HTR-8/SVneo (cell line): Measurements from ENCODE around the gene GUCY2D.
"Not testable (repeated sequence)": the region's sequence is repeated elsewhere in the genome, so short reads cannot be mapped to it uniquely, and the experiment has no call there.

Source experiments
- DNase-seq: peaks from one replicate; pipeline ENCODE4 v3.0.0; 2011; ENCODE audit warnings: low spot score, mixed read lengths; ENCODE audit not compliant: insufficient read length
- FAIRE-seq: peaks from 2 replicates; lab custom pipeline; 2011; peaks lifted over from hg19 to GRCh38; lab: Jason Lieb, UNC

Gene GUCY2D

DNA sequence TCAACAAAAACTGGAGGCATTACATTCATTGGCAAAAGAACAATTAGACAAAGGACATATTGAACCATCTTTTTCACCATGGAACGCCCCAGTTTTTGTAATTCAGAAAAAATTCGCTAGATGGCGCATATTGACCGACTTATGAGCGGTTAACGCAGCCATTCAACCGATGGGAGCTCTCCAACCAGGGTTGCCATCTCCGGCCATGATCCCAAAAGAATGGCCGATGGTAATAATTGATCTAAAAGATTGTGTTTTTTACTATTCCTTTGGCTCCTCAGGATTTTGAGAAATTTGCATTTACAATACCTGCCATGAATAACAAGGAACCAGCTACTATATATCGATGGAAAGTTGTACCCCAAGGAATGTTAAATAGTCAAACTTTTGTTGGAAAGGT lies 57.9 kb downstream of the GUCY2D start:
- FAIRE-seq (no peak), DNase-seq (peak; percentile 76)

DNA sequence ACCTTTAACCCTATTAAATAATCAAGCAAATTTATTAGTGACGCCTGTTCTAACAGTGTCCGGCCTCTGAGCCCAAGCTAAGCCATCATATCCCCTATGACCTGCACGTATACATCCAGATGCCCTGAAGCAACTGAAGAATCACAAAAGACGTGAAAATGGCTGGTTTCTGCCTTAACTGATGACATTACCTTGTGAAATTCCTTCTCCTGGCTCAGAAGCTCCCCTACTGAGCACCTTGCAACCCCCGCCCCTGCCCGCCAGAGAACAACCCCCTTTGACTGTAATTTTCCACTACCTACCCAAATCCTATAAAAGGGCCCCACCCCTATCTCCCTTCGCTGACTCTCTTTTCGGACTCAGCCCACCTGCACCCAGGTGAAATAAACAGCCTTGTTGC lies 59.4 kb downstream of the GUCY2D start:
- DNase-seq, FAIRE-seq: not testable (repeated sequence)

DNA sequence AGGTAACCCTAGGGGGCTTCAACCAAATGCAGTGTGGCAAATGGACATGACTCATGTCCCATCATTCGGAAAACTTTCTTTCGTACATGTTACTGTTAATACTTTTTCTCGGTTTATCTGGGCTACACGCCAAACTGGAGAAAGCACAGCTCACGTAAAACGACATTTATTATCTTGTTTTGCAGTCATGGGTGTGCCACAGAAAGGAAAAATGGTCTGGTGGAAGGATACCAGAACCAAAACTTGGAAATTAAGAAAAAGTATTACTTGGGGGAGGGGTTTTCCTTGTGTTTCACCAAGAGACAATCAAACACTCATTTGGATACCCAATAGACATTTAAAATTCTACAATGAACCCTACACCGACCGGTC lies 60.0 kb downstream of the GUCY2D start:
- peak; percentile 9 for FAIRE-seq
- DNase-seq = no peak

DNA sequence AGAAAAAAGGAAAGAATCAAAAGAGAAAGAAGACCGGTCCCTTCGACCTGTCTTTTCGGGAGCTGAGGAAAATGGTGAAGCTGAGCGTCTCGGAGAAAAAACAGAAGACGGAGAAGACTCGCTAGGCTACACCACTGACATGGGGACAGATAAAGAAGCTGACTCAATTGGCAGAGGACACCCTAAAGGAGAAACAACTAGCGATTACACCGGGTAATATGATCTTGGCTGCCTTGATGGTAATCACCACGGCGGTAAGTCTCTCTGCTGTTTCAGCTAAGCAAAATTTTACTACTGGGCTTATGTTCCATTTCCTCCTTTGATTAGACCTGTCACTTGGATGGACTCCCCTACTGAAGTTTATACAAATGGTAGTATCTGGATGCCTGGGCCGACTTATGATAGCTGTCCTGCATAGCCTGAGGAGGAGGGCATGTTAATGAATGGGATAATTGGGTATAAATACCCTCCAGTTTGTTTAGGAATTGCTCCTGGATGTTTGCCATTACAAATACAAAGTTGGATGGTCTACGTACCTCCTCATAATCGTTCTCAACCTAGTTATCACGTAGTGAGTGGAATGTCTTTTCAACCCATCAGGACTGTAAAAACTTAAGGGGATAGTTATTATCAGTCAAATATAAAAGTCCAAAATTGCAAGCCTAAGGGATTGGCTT lies 60.5 kb downstream of the GUCY2D start:
- DNase-seq = no peak
- FAIRE-seq = no peak

DNA sequence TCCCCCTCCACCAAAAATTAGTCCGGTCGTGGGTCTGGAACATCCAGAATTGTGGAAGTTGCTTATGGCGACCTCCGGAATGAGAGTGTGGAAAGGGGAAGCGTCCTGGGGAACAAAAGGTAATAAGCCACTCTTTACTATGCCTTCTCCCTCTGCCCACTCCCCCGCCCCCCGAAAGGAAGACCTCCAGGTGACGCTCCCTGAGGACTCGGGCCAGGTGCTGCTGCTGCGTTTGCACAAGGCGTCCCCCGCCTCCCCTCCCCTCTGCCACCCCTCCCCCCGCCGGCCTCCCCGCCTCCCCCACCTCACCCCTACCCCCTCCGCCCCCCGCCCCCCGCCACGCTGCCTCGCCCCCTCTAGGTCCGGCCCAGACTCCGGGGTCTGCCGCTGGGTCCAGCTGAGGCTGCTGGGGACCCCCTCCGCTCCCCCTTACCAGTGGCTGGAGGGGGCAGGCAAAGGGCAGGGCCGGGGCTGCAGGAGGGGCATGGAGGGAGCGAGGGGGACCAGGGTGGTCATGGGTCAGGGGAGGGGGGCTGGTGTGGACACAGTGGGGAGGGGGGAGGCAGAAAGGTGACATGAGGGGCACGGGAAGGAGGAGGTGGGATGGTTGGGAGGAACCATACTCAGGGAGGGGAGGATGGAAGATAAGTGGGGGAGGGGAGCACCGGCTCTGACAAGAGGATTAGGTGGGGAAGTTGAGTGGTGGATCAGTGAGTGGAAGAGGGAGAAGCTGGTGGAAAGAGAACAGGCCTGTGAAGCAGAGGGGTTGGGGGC lies 61.5 kb downstream of the GUCY2D start:
- no peak for DNase-seq
- no peak for FAIRE-seq

DNA sequence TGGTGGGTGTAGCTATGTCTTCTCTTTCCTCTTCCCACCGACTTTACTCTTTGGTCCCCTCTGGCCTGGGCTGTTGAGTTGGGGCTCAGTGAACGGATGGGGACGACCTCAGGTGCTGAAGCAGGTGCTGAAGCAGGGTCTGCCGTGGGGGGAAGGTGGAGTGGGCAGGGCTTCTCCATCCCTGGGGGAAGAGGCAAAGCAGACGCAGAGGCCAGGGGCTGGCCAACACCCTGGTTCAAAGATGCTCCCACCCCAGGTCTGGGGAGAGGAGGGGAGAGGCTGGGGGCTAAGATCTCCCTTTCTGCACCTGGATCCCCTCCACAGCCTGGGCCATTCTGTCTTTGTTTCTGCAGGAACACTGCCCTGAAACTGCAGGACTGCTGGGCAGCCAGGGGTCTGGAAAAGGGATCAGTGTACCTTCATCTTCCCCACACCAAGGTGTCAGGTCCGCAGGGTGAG lies 62.2 kb downstream of the GUCY2D start:
- no peak for DNase-seq
- no peak for FAIRE-seq

DNA sequence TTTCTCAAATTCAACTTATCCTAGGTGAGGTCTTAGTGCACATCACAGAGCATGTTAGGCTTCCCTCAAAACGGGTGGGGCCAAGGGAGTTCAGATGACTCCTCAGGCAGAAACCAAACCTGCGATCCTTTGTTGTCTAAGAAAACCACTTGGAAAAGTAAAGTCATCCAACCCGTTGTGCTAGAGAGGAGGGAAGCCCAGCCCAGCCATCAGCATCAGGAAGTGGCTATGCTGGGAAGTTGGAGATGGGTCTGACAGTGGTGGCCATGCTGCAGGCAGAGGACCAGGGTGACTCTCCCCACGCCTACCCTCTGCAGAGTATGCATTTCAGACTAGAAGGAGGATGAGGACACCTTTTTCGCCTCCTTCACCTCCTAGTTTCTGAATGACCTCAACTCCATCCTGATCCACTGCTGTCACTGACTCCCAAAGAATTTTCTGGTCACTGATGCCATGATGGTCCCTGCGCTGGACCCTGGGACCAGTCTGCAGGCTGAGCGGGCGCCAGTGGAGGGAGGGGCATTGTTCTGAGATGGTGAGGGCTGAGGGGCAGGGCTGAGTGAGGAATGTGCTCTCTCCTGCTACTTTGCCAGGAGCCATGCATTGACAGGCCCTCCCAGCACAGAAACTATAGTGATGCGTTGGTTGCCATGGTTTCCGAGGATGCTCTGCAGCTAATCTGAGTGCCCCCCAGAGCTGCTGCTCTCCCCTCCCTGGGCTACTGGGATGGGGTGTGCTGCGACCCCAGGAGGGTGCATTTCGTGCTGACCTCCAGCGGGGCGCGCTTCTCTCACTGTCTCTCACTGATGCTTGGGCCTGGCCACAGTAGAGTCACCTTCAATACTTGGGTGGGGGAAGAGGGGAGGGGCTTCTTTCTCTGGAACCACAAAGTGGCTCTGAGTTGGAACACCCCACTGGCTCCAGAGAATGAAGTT lies 64.7 kb downstream of the GUCY2D start:
- DNase-seq (no peak), FAIRE-seq (no peak)

DNA sequence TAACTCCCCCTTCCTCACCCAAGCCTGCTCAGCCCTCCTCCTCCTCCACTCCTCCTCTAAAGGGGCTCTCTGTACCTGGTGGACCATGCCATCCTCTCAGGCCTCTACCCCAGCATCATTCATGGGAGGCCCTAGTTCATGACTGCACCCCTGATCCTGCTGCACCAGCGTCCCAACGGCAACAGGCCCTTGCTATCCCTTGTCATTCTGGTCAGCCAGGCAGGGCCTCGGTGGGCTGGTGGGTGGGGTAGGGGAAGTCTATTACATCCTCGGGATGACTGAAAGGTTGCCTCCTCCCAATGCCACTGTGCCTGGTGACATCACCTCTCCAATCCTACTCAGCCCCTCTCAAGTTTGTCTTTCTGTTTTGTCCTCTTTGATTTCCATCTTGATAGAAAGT lies 65.4 kb downstream of the GUCY2D start:
- DNase-seq = no peak
- FAIRE-seq = no peak

DNA sequence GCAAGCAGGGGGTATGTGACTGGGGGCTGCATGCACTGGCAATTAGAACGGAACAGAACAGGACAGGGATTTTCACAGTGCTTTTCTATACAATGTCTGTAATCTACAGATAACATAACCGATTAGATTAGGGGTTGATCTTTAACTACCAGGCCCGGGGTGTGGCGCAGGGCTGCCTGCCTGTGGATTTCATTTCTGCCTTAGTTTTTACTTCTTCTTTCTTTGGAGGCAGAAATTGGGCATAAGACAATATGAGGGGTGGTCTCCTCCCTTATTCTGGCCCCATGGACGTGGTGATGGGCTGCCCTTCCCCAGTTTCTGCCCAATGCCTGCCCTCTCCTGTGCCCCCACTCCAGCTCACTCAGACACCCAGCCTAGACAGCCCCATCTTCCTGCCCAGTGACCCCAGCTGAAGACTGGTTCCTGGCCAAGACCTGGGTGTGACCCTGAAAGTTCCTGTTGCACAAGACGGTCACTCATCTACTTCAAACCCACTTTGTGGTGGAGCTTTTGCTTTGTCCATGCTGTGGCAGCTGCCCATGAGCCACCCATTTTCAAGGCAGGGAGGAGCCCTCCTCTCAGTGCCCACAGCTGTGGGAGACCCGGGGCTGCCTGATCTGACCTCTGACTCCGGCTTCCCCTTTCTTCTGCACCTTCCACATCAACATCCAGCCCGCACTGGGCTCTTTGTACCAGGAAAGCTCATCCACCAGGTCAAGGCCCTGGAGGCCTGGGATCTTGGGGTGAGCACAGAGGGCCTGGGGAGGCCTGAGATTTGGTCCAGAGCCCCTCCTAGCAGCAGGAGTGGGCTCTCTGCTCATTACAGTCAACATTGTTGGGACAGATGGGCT lies 66.5 kb downstream of the GUCY2D start:
- DNase-seq (no peak), FAIRE-seq (no peak)

DNA sequence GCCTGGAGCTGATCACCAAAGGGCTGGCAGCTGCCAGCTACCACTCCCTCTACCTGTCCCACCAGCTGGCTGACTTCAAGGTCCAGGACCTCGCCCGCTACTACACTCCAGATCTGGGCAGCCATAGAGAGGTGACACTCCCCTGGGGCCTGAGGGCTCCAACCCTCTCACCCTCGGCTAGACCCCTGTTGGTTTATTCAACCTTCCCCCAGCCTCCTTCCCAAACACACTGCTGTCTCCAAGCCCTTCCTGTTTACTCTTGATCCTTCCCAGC lies 67.1 kb downstream of the GUCY2D start:
- no peak for DNase-seq
- no peak for FAIRE-seq
